Cardiac fibroblast (primary cell): Measurements from ENCODE around the gene IP6K1.
A peak's percentile ranks its signal among the peaks of the same experiment; 100 is the strongest.

Source experiments
- DNase-seq, 2 donors: peaks; one replicate each; pipeline versions ENCODE4 v3.0.0 to v3.0.0-alpha.2; 2010; ENCODE audit warnings: low read depth in 2 of 2
- H3K4me3 ChIP-seq, 2 donors: replicated peaks in 1 of 2; 1 replicate in 1 of 2; 2 replicates in 1 of 2; pipeline ENCODE4 v1.5.1; 2011; ENCODE audit warnings: low read depth in 2 of 2, low read length in 2 of 2, mild to moderate bottlenecking in 2 of 2, moderate library complexity in 1 of 2
- TF ChIP-seq, protein P1 (sequence below): IDR thresholded peaks from one replicate; pipeline ENCODE4 v1.5.1; 2011; ENCODE audit warnings: low read depth, mild to moderate bottlenecking, low read length, inconsistent platforms

The IP6K1 gene

GRCh38 chr3:49807431-49808114, 21.2 kb upstream of the IP6K1 start:
- TF ChIP-seq, protein P1, sequence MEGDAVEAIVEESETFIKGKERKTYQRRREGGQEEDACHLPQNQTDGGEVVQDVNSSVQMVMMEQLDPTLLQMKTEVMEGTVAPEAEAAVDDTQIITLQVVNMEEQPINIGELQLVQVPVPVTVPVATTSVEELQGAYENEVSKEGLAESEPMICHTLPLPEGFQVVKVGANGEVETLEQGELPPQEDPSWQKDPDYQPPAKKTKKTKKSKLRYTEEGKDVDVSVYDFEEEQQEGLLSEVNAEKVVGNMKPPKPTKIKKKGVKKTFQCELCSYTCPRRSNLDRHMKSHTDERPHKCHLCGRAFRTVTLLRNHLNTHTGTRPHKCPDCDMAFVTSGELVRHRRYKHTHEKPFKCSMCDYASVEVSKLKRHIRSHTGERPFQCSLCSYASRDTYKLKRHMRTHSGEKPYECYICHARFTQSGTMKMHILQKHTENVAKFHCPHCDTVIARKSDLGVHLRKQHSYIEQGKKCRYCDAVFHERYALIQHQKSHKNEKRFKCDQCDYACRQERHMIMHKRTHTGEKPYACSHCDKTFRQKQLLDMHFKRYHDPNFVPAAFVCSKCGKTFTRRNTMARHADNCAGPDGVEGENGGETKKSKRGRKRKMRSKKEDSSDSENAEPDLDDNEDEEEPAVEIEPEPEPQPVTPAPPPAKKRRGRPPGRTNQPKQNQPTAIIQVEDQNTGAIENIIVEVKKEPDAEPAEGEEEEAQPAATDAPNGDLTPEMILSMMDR, result no peak
- peak in 1 of 2 donors; percentile 62 for DNase-seq
- no peak overlapping the region for H3K4me3 ChIP-seq

DNA sequence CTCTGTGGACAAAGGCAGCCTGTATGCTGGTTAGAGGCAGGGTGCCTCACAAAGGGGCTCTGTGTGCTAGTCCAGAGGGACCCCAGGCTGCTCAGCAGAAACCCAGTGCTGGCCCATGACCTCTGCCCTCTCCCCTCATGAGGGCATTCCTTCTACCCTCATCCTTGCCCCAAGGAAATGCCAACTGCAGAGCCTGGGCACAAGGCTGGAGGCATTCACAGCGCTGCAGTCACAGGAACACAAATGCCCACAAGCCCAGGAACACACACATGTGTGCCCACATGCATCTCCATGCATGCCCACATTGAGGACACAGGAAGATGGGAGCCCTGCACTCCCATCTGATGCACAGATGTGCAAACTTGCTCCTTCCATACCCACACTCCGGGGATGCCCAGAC, 20.5 kb upstream of the IP6K1 start:
- TF ChIP-seq, protein P1, result no peak
- DNase-seq, result no peak
- no peak overlapping the region for H3K4me3 ChIP-seq

DNA sequence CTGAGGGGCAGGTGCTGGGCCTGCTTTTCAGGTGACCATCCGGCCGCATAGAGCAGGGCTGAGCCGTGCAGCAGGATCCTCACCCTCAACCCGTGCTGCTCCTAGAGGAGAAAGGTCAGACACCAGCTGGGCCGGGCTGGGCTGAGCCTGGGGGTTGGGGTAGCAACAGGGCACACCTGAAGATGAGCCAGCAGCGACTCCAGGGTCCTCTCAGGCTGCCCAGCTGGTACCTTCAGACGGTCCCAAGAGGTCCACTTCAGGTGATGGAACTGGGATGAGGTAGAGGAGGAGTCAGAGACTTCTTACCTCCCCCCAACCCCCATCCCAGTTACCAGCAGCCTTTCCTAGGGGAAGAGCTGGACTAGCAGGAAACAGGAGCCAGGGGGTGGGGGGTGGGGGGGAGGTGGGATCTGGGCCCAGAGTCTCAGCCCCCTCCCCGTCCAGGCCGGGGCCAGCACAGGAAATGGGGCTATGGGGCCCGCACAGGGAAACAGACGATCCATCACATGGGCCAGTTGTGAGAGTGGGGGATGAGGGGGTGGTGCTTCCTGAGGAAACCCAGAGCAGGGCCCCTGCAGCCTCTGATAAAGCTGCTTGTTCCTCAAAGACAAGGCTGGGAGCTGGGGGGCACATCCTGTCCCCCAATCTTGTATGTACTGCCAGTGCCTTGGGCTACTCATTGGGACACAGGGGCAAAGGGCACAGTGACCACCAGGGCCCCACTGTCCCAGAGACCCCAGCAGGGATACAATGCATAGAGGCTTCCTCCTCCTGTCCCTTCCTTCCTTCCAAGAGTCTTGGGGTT, 19.8 kb upstream of the IP6K1 start:
- peak; percentile 21 to 92 for DNase-seq
- peak overlapping the region; percentile 8 to 22 for H3K4me3 ChIP-seq
- TF ChIP-seq, protein P1, result no peak

DNA sequence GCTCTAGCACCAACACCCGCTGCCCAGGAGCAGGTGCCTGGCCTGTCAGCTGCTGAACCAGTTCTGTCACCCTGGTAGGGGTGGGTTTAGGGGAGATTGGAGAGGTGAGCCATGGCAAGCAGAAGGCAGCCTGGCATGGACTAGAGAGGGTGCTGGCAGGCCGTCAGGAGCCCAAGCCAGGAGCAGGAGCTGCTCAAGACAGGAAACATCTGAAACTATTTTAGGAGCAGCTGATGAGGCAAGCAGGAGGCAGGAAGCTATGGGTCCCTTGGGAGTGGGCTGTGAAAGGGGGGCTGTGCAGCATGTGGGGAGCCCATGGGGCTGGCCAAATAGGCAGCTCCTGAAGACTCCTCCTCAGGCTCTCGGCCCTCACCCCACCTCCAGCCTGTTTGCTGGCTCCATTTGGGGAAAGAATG, 19.0 kb upstream of the IP6K1 start:
- DNase-seq, result peak; percentile 96 to 99
- TF ChIP-seq, protein P1, result no peak
- H3K4me3 ChIP-seq, result peak overlapping the region; percentile 8 to 22

- DNase-seq, result peak in 1 of 2 donors; percentile 41
- TF ChIP-seq, protein P1, result no peak
- H3K4me3 ChIP-seq, result peak overlapping the region; percentile 84 to 86
Measured at GRCh38 chr3:49804141-49805041, 18.0 kb upstream of the IP6K1 start.

- TF ChIP-seq, protein P1, result no peak
- DNase-seq, result peak in 1 of 2 donors; percentile 64
- H3K4me3 ChIP-seq, result peak overlapping the region; percentile 84 to 86
Measured at GRCh38 chr3:49803465-49804140, 17.3 kb upstream of the IP6K1 start.
